ENCODE measurements around the gene ATP11B.

DNA sequence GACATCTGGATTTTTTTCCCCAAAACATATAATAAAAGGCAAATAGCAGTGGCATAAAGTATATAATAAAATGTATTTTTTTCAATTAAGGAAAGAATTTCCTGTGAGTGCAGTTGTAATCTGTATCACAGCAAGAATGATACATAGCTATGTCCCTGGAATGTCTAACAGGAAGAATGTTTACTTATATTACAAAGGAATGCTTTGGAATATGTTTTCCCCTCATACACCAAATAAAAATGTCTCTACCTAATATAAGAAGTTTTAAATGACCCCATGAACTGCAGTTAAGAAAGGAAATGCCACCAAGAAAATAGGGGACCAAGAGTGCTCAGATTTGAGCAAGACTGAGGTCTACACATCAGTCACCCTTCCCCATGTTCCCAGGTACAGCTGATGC lies 38.0 kb upstream of the ATP11B start:
- no peak for TF ChIP-seq EP300 (IDR thresholded peaks at IDR 0.05)
- TF ChIP-seq, protein P1, sequence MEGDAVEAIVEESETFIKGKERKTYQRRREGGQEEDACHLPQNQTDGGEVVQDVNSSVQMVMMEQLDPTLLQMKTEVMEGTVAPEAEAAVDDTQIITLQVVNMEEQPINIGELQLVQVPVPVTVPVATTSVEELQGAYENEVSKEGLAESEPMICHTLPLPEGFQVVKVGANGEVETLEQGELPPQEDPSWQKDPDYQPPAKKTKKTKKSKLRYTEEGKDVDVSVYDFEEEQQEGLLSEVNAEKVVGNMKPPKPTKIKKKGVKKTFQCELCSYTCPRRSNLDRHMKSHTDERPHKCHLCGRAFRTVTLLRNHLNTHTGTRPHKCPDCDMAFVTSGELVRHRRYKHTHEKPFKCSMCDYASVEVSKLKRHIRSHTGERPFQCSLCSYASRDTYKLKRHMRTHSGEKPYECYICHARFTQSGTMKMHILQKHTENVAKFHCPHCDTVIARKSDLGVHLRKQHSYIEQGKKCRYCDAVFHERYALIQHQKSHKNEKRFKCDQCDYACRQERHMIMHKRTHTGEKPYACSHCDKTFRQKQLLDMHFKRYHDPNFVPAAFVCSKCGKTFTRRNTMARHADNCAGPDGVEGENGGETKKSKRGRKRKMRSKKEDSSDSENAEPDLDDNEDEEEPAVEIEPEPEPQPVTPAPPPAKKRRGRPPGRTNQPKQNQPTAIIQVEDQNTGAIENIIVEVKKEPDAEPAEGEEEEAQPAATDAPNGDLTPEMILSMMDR (IDR thresholded peaks at IDR 0.05): no peak

All from esophagus muscularis mucosa (tissue), 3 donors.